ENCODE results near the gene DHX40.
"Not testable (repeated sequence)": the region's sequence is repeated elsewhere in the genome, so short reads cannot be mapped to it uniquely, and the experiment has no call there.

DHX40 gene

GRCh38 chr17:59538195-59538909, 27.1 kb upstream of the DHX40 start:
- no peak for DNase-seq (ENCODE audit: low read depth)
- no peak overlapping the region for H3K4me3 ChIP-seq (ENCODE audit: low read depth, low read length)
- TF ChIP-seq CTCF (IDR thresholded peaks at IDR 0.05; ENCODE audit: insufficient read depth, low read depth, low read length, missing control alignments), result no peak

GRCh38 chr17:59542960-59543635, 22.3 kb upstream of the DHX40 start:
- TF ChIP-seq CTCF (IDR thresholded peaks at IDR 0.05; ENCODE audit: insufficient read depth, low read depth, low read length, missing control alignments), result no peak
- no peak overlapping the region for H3K4me3 ChIP-seq (ENCODE audit: low read depth, low read length)
- DNase-seq (ENCODE audit: low read depth), result no peak

GRCh38 chr17:59545942-59546341, 19.5 kb upstream of the DHX40 start:
- DNase-seq (ENCODE audit: low read depth), result no peak
- no peak for TF ChIP-seq CTCF (IDR thresholded peaks at IDR 0.05; ENCODE audit: insufficient read depth, low read depth, low read length, missing control alignments)
- no peak overlapping the region for H3K4me3 ChIP-seq (ENCODE audit: low read depth, low read length)

GRCh38 chr17:59547131-59547915, 18.1 kb upstream of the DHX40 start:
- DNase-seq (ENCODE audit: low read depth), result no peak

GRCh38 chr17:59548985-59549384, 16.4 kb upstream of the DHX40 start:
- not testable (repeated sequence) for H3K4me3 ChIP-seq (ENCODE audit: low read depth, low read length); DNase-seq (ENCODE audit: low read depth)

More at GRCh38 chr17:59547131-59547915, 18.1 kb upstream of the DHX40 start:
- TF ChIP-seq CTCF (IDR thresholded peaks at IDR 0.05; ENCODE audit: insufficient read depth, low read depth, low read length, missing control alignments), result no peak
- no peak overlapping the region for H3K4me3 ChIP-seq (ENCODE audit: low read depth, low read length)

GRCh38 chr17:59550703-59551102, 14.7 kb upstream of the DHX40 start:
- DNase-seq (ENCODE audit: low read depth), result no peak
- no peak for TF ChIP-seq CTCF (IDR thresholded peaks at IDR 0.05; ENCODE audit: insufficient read depth, low read depth, low read length, missing control alignments)
- H3K4me3 ChIP-seq (ENCODE audit: low read depth, low read length), result no peak overlapping the region

GRCh38 chr17:59558039-59558438, 7.4 kb upstream of the DHX40 start:
- no peak for TF ChIP-seq CTCF (IDR thresholded peaks at IDR 0.05; ENCODE audit: insufficient read depth, low read depth, low read length, missing control alignments)
- H3K4me3 ChIP-seq (ENCODE audit: low read depth, low read length), result no peak overlapping the region
- DNase-seq (ENCODE audit: low read depth), result no peak
